ENCODE measurements around the gene PECR. TPM values are rescaled to one million over a fixed set of nuclear protein-coding genes. Genes with fewer than 3 reads are reported as not detected.

PECR gene
- total and polyA plus RNA-seq, 2 donors (not counting 1 experiment from before 2014, with no cell fraction given): 9.5 to 16.5 TPM

GRCh38 chr2:216114714-216115531 lies 33.3 kb upstream of the PECR start:
- H3K4me1 ChIP-seq (ENCODE audit: control insufficient read depth in 2 of 2, insufficient read depth in 2 of 2, low read length in 2 of 2): peaks cover 33 to 37% of the 10 kb centered on the region in 2 donors
- no peaks in the 10 kb centered on the region for H3K27me3 Mint-ChIP-seq
- ChIA-PET POLR2A (interaction anchor here (0.6 kb wide), 1 partner anchor 60 kb away, joined by 4 read pairs; no protein-coding TSS in a partner anchor), CTCF (interaction anchor here (0.9 to 2.3 kb wide), 9 partner anchors 9 to 377 kb away, joined by 3 to 10 read pairs (median 4); partner anchors contain the start of genes PECR and TMEM169)
- intact Hi-C loops (cut with micrococcal nuclease): loop anchor here (1.0 to 5.0 kb wide), 5 partner anchors 56 to 803 kb away; partner anchors contain the start of genes ATIC, RPL37A and SMARCAL1
- peak overlapping the region; percentile 52 to 90 (median 69) for H3K4me3 ChIP-seq (ENCODE audit: control extremely low read depth in 1 of 5, extremely low read depth in 1 of 5, insufficient read depth in 1 of 5, low read depth in 2 of 5, low read length in 4 of 5)
- H3K27ac ChIP-seq (ENCODE audit: low read length in 2 of 2): peak overlapping the region; percentile 80 to 96
- DNase-seq: peak; percentile 99
- peak overlapping the region; percentile 84 for H3K9ac ChIP-seq (ENCODE audit: low read length)
- peak overlapping the region; percentile 98 for H3K27ac Mint-ChIP-seq
- 3% methylated on average over 20 of the region's 29 CpGs for WGBS (ENCODE audit: insufficient coverage)
- peak overlapping the region; percentile 93 for H3K4me3 Mint-ChIP-seq
- peaks cover 53% of the 10 kb centered on the region for H4K20me1 ChIP-seq (ENCODE audit: control insufficient read depth, insufficient read depth, low read length, poor library complexity, severe bottlenecking)
- H2AFZ ChIP-seq (ENCODE audit: insufficient read depth, low read depth, low read length, poor library complexity, severe bottlenecking): peak overlapping the region; percentile 89
- peak; percentile 90 for ATAC-seq (ENCODE audit: low read depth)
- no peaks in the 10 kb centered on the region for H3K9me3 ChIP-seq (ENCODE audit: control extremely low read depth in 1 of 3, control insufficient read depth in 2 of 3, insufficient read depth in 1 of 3, low read length in 2 of 3)
- H3K79me2 ChIP-seq (ENCODE audit: control insufficient read depth, insufficient read depth, low read length): peaks cover 96% of the 10 kb centered on the region
- TF ChIP-seq EZH2 (IDR thresholded peaks at IDR 0.05; ENCODE audit: borderline replicate concordance, insufficient read depth, low read depth, low read length, poor library complexity, severe bottlenecking) (no peak), CTCF (IDR thresholded peaks at IDR 0.05) (peak; percentile 88)
- H3K27me3 ChIP-seq (replicated peaks in 1 of 4; ENCODE audit: control extremely low read depth in 1 of 4, control insufficient read depth in 3 of 4, insufficient read depth in 4 of 4, low read length in 3 of 4): no peaks in the 10 kb centered on the region
- H3K9me3 Mint-ChIP-seq (ENCODE audit: insufficient read depth): no peaks in the 10 kb centered on the region
- H3K4me2 ChIP-seq (replicated peaks; ENCODE audit: low read depth, low read length, poor library complexity, severe bottlenecking): peak overlapping the region; percentile 79
- H3K36me3 ChIP-seq (replicated peaks in 1 of 2; ENCODE audit: control extremely low read depth in 1 of 2, control insufficient read depth in 1 of 2, extremely low read depth in 1 of 2, insufficient read depth in 2 of 2, low read length in 1 of 2): peaks cover 24 to 81% of the 10 kb centered on the region in 2 experiments
- H3K4me1 Mint-ChIP-seq: peaks cover 71% of the 10 kb centered on the region

Measured in B cell (primary cell).